Epithelial cell of proximal tubule (primary cell): ENCODE measurements around the gene ZNF100. TPM values are rescaled to one million over a fixed set of nuclear protein-coding genes. Genes with fewer than 3 reads are reported as not detected.

Experiments used
- DNase-seq: peaks from one replicate; pipeline ENCODE4 v3.0.0-alpha.2; 2011; ENCODE audit warnings: low read depth
- H3K4me3 ChIP-seq: 2 replicates; pipeline ENCODE4 v1.5.1; 2011; ENCODE audit warnings: low read depth, mild to moderate bottlenecking, low read length
- CTCF ChIP-seq: conservative IDR thresholded peaks from 2 replicates; pipeline ENCODE4 v1.5.1; 2012; ENCODE audit warnings: low read depth, mild to moderate bottlenecking, low read length
- total RNA-seq: library from RNA; depleted of rRNA; stranded (reverse); fragments of >200 nt; gene quantifications from 2 replicates; pipeline ENCODE4 v1.2.3, GENCODE V29; 2015

ZNF100 gene
- total RNA-seq, 1 donor from 2014 or later: 10.1 TPM

- no peak for DNase-seq
- no peak overlapping the region for H3K4me3 ChIP-seq
- TF ChIP-seq CTCF: no peak
These were observed 69.7 kb downstream of the ZNF100 start for GRCh38 chr19:21697698-21698097.

- no peak for TF ChIP-seq CTCF
- no peak for DNase-seq
- no peak overlapping the region for H3K4me3 ChIP-seq
These were observed 73.0 kb downstream of the ZNF100 start for GRCh38 chr19:21694171-21694906.

GRCh38 chr19:21693399-21693798 is 74.0 kb downstream of the ZNF100 start:
- no peak for DNase-seq
- TF ChIP-seq CTCF: no peak
- H3K4me3 ChIP-seq: no peak overlapping the region

GRCh38 chr19:21691661-21692060 is 75.7 kb downstream of the ZNF100 start:
- DNase-seq: no peak
- no peak overlapping the region for H3K4me3 ChIP-seq
- no peak for TF ChIP-seq CTCF

- no peak for DNase-seq
These were observed 78.9 kb downstream of the ZNF100 start for GRCh38 chr19:21688464-21688863.

GRCh38 chr19:21680671-21681070 is 86.7 kb downstream of the ZNF100 start:
- no peak for TF ChIP-seq CTCF
- no peak overlapping the region for H3K4me3 ChIP-seq
- DNase-seq: no peak

More at GRCh38 chr19:21688464-21688863, 78.9 kb downstream of the ZNF100 start:
- no peak for TF ChIP-seq CTCF
- H3K4me3 ChIP-seq: no peak overlapping the region

- H3K4me3 ChIP-seq: no peak overlapping the region
- TF ChIP-seq CTCF: no peak
- DNase-seq: no peak
These were observed 87.4 kb downstream of the ZNF100 start for GRCh38 chr19:21680026-21680425.
